ENCODE results near the gene SYT2.

SYT2 gene

DNA sequence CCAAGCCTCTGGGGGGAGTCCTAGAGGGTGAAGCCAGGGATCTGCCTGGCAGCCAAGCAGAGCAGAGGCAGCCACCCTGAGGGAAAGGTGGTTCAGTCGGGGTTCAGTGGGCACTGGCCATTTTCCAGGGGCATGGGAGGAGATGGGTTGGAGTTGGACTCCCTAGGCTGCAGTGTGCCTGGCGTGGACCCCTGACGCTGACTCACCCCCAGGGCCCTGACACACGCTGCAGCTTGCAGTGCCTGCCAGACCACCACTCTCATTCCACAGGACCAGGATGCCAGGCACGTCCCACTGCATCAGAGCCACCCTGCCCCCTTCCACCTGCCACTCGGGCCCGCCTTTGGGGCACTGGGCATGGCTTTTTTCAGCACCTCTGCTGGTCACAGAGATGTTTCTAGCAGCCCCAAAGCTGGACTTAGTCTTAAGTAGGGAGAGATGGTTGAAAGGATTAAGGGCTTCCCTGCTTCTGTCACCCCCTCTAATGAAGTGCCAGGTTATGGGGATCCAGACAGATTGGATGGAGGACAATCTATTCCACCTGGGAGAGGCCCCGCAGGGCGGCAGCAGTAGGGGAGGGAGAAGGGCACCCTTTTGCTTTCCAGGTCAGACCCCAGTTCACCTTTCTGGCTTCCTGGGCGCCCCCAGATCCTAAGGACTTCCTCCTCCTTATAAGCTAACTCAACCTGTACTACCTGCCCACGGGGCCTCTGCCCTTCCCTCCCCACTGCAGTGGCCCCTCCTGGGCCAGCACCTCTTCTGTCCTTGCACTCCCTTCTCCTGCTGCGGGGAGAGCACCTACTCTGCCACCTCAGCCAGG is 1.6 kb downstream of the SYT2 start:
- Histone ChIP-seq H3K27me3 (ENCODE audit: insufficient read depth, low read length, poor library complexity) (peaks cover 18% of the 10 kb centered on the region), H3K9me3 (ENCODE audit: insufficient read depth, low read length, severe bottlenecking) (no peaks in the 10 kb centered on the region), H3K27ac (ENCODE audit: low read length) (no peak overlapping the region), H3K36me3 (ENCODE audit: insufficient read depth, low read length) (no peaks in the 10 kb centered on the region), H2AFZ (ENCODE audit: low read depth, low read length) (no peak overlapping the region), H3K79me2 (ENCODE audit: insufficient read depth, low read length) (no peaks in the 10 kb centered on the region), H3K9ac (ENCODE audit: low read depth, low read length) (no peak overlapping the region), H3K4me2 (ENCODE audit: insufficient read depth, low read length) (no peak overlapping the region), H4K20me1 (ENCODE audit: insufficient read depth, low read length) (no peaks in the 10 kb centered on the region; the same call in 1 of the 2 replicates), H3K4me1 (ENCODE audit: insufficient read depth, low read length) (no peaks in the 10 kb centered on the region), H3K4me3 (ENCODE audit: low read depth in 1 of 2, low read length in 2 of 2) (no peak overlapping the region)
- DNase-seq, result no peak
- no peak for ATAC-seq (ENCODE audit: insufficient read depth, low read depth)
- TF ChIP-seq EZH2 (IDR thresholded peaks at IDR 0.05; ENCODE audit: borderline replicate concordance, low read depth, low read length, severe bottlenecking), result no peak
- TF ChIP-seq, protein P1, sequence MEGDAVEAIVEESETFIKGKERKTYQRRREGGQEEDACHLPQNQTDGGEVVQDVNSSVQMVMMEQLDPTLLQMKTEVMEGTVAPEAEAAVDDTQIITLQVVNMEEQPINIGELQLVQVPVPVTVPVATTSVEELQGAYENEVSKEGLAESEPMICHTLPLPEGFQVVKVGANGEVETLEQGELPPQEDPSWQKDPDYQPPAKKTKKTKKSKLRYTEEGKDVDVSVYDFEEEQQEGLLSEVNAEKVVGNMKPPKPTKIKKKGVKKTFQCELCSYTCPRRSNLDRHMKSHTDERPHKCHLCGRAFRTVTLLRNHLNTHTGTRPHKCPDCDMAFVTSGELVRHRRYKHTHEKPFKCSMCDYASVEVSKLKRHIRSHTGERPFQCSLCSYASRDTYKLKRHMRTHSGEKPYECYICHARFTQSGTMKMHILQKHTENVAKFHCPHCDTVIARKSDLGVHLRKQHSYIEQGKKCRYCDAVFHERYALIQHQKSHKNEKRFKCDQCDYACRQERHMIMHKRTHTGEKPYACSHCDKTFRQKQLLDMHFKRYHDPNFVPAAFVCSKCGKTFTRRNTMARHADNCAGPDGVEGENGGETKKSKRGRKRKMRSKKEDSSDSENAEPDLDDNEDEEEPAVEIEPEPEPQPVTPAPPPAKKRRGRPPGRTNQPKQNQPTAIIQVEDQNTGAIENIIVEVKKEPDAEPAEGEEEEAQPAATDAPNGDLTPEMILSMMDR (IDR thresholded peaks at IDR 0.05; ENCODE audit: borderline replicate concordance, extremely low read depth, low read length, poor library complexity, severe bottlenecking), result no peak

DNA sequence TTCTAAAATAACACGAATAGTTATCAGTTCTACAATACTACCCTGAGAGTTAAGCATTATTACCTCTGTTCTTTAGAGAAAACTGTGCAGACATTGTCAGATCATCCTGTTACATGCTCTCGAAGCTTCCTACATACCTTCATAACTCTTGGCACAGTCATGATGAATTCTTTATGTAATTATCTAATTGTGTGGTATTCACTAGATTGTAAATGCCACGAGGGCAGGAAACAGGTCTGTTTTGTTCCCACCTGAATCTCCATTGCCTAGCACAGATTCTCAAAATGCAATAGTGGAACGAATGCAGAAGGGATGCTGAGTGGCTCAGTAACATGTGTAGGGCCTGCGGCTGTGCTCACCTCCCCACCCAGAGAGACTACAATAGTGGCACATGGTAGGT is 3.4 kb downstream of the SYT2 start:
- no peak overlapping the region for H2AFZ ChIP-seq (ENCODE audit: low read depth, low read length)
- H4K20me1 ChIP-seq (ENCODE audit: insufficient read depth, low read length), result no peaks in the 10 kb centered on the region; the same call in none of the 2 replicates
- TF ChIP-seq, protein P1 (IDR thresholded peaks at IDR 0.05; ENCODE audit: borderline replicate concordance, extremely low read depth, low read length, poor library complexity, severe bottlenecking), result no peak
- TF ChIP-seq EZH2 (IDR thresholded peaks at IDR 0.05; ENCODE audit: borderline replicate concordance, low read depth, low read length, severe bottlenecking), result no peak
- no peak for ATAC-seq (ENCODE audit: insufficient read depth, low read depth)
- H3K9ac ChIP-seq (ENCODE audit: low read depth, low read length), result no peak overlapping the region
- H3K4me2 ChIP-seq (ENCODE audit: insufficient read depth, low read length), result no peak overlapping the region
- no peaks in the 10 kb centered on the region for H3K4me1 ChIP-seq (ENCODE audit: insufficient read depth, low read length)
- no peaks in the 10 kb centered on the region for H3K9me3 ChIP-seq (ENCODE audit: insufficient read depth, low read length, severe bottlenecking)
- no peak overlapping the region for H3K4me3 ChIP-seq (ENCODE audit: low read depth in 1 of 2, low read length in 2 of 2)
- peaks cover 18% of the 10 kb centered on the region for H3K27me3 ChIP-seq (ENCODE audit: insufficient read depth, low read length, poor library complexity)
- no peak overlapping the region for H3K27ac ChIP-seq (ENCODE audit: low read length)
- no peaks in the 10 kb centered on the region for H3K36me3 ChIP-seq (ENCODE audit: insufficient read depth, low read length)
- no peak for DNase-seq
- no peaks in the 10 kb centered on the region for H3K79me2 ChIP-seq (ENCODE audit: insufficient read depth, low read length)

DNA sequence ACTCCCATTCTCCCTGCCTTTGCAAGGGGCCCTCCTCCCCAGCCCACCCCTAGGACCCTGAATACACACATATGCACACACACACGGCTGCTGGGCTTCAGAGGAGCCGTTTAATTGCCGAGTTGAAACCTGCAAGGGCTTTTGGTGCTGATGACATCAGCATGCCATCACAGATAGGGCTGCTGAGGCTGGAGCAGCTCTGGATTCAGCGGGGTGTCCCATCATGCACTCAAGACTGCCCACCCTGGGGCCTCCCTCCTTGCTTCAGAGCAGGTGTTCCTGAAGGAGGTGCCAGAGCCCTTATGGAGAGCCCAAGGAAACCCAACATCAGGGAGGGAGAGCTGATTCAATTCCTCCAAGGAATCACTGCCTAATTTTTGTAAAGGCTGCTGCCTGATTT is 5.7 kb downstream of the SYT2 start:
- Histone ChIP-seq H3K27me3 (ENCODE audit: insufficient read depth, low read length, poor library complexity) (peaks cover 18% of the 10 kb centered on the region), H3K9ac (ENCODE audit: low read depth, low read length) (no peak overlapping the region), H3K36me3 (ENCODE audit: insufficient read depth, low read length) (no peaks in the 10 kb centered on the region), H2AFZ (ENCODE audit: low read depth, low read length) (no peak overlapping the region), H3K4me3 (ENCODE audit: low read depth in 1 of 2, low read length in 2 of 2) (no peak overlapping the region), H3K9me3 (ENCODE audit: insufficient read depth, low read length, severe bottlenecking) (no peaks in the 10 kb centered on the region), H3K4me1 (ENCODE audit: insufficient read depth, low read length) (no peaks in the 10 kb centered on the region), H3K79me2 (ENCODE audit: insufficient read depth, low read length) (no peaks in the 10 kb centered on the region), H4K20me1 (ENCODE audit: insufficient read depth, low read length) (no peaks in the 10 kb centered on the region; the same call in none of the 2 replicates), H3K4me2 (ENCODE audit: insufficient read depth, low read length) (no peak overlapping the region), H3K27ac (ENCODE audit: low read length) (no peak overlapping the region)
- DNase-seq (no peak), ATAC-seq (ENCODE audit: insufficient read depth, low read depth) (no peak)
- TF ChIP-seq EZH2 (IDR thresholded peaks at IDR 0.05; ENCODE audit: borderline replicate concordance, low read depth, low read length, severe bottlenecking), result no peak
- TF ChIP-seq, protein P1 (IDR thresholded peaks at IDR 0.05; ENCODE audit: borderline replicate concordance, extremely low read depth, low read length, poor library complexity, severe bottlenecking), result no peak

Data from DND-41 (cell line).